ENCODE measurements around the gene C10orf143. TPM values are rescaled to one million over a fixed set of nuclear protein-coding genes. Genes with fewer than 3 reads are reported as not detected.

Gene C10orf143
- total and polyA plus RNA-seq, 2 of the 4 experiments (the other 2 are of a cell fraction), result 0.36 to 0.60 TPM

GRCh38 chr10:130020651-130021382 is 89.8 kb downstream of the C10orf143 start:
- peak overlapping the region; percentile 52; the same call in 1 of the 2 replicates for H2BK120ac ChIP-seq (ENCODE audit: low read depth, low read length)
- no peak overlapping the region for H3K4me2 ChIP-seq (ENCODE audit: low read depth, low read length)
- peak overlapping the region; percentile 18; the same call in 1 of the 2 replicates for H3K14ac ChIP-seq (replicated peaks; ENCODE audit: low read depth, low read length)
- dilution Hi-C loops (cut with HindIII; ENCODE audit: low sequenced_read_pairs, unreplicated experiment) (no loop called here), intact Hi-C loops (cut with micrococcal nuclease) (no loop called here), in situ Hi-C loops (cut with MboI; ENCODE audit: low sequenced_read_pairs) (no loop called here)
- H3K23ac ChIP-seq (ENCODE audit: low read depth, low read length), result no peak overlapping the region
- H3K56ac ChIP-seq (ENCODE audit: extremely low read depth, insufficient read depth, low read length), result no peak overlapping the region
- TF ChIP-seq USF2 (IDR thresholded peaks at IDR 0.05; ENCODE audit: low read depth, low read length) (no peak), CTCF (conservative IDR thresholded peaks at IDR 0.05; ENCODE audit: low read depth, low read length) (no peak), MXI1 (IDR thresholded peaks at IDR 0.05; ENCODE audit: borderline replicate concordance, low read depth, low read length) (no peak), BHLHE40 (IDR thresholded peaks at IDR 0.05; ENCODE audit: low read depth, low read length) (no peak), POLR2A (IDR thresholded peaks at IDR 0.05; ENCODE audit: low read depth, low read length) (no peak), FOS (IDR thresholded peaks at IDR 0.05; ENCODE audit: low read depth, low read length) (no peak)
- 0 out of 2 replicates have a peak overlapping the region, but pooled peaks have one; percentile 22 for H2BK20ac ChIP-seq (ENCODE audit: low read depth, low read length)
- 0 out of 2 replicates have a peak overlapping the region, but pooled peaks have one; percentile 30 for H3K18ac ChIP-seq (ENCODE audit: low read depth, low read length)
- H3K27me3 ChIP-seq (ENCODE audit: control insufficient read depth, insufficient read depth, low read length), result no peaks in the 10 kb centered on the region
- no peaks in the 10 kb centered on the region for H3K36me3 ChIP-seq (ENCODE audit: control insufficient read depth, insufficient read depth, low read length)
- H2AFZ ChIP-seq (replicated peaks; ENCODE audit: low read length, poor library complexity), result peak overlapping the region; percentile 64
- POLR2A ChIA-PET (ENCODE audit: unreplicated experiment), result no interaction called here
- no peak overlapping the region; the same call in 1 of the 2 replicates for H2AK5ac ChIP-seq (ENCODE audit: low read depth, low read length)
- peak overlapping the region; percentile 53 for H2BK5ac ChIP-seq (ENCODE audit: low read depth, low read length, poor library complexity, severe bottlenecking)
- no peak overlapping the region for H2BK15ac ChIP-seq (ENCODE audit: low read depth, low read length)
- H3K4ac ChIP-seq (ENCODE audit: low read depth, low read length), result peak overlapping the region; percentile 59
- no peaks in the 10 kb centered on the region for H3K9me1 ChIP-seq (ENCODE audit: insufficient read depth, low read length)
- no peaks in the 10 kb centered on the region for H4K20me1 ChIP-seq (ENCODE audit: insufficient read depth, low read length)
- peak overlapping the region; percentile 10 for H2AK9ac ChIP-seq (replicated peaks; ENCODE audit: low read depth, low read length, poor library complexity)
- DNase-seq (no peak), ATAC-seq (ENCODE audit: low read depth) (no peak)
- H3K9me3 ChIP-seq (ENCODE audit: control insufficient read depth, insufficient read depth, low read length), result no peaks in the 10 kb centered on the region
- H3K27ac ChIP-seq (ENCODE audit: insufficient read depth, low read length), result peak overlapping the region; percentile 7; the same call in 1 of the 2 replicates
- H4K5ac ChIP-seq (ENCODE audit: low read depth, low read length), result no peak overlapping the region
- no peaks in the 10 kb centered on the region for H3K79me1 ChIP-seq (ENCODE audit: low read depth in 1 of 2, low read length in 2 of 2)
- CTCF ChIA-PET, result no interaction called here
- no peak overlapping the region for H3K9ac ChIP-seq (ENCODE audit: low read depth, low read length)
- no peak overlapping the region for H3K4me3 ChIP-seq (ENCODE audit: insufficient read depth, low read depth, low read length)
- no TSS peak for BruUV-seq (replicated peaks)
- H4K8ac ChIP-seq (ENCODE audit: low read depth in 2 of 2, low read length in 2 of 2), result no peak overlapping the region
- H4K91ac ChIP-seq (ENCODE audit: insufficient read depth, low read depth, low read length), result peak overlapping the region; percentile 49
- 49% methylated on average over 4 of the region's 19 CpGs; no CpG with 5 or more reads in 1 of the 2 experiments for WGBS, 2 experiments (ENCODE audit: extremely low coverage in 2 of 2, insufficient read length in 1 of 2)
- peaks cover 4% of the 10 kb centered on the region; the same call in 1 of the 2 replicates for H3K4me1 ChIP-seq (ENCODE audit: control insufficient read depth, insufficient read depth, low read length)
